NCI-H524 treated with DMSO at 0.1 percent for 48 hours (cell line): ENCODE results near the gene CTR9.

Experiments
- DNase-seq: peaks from one replicate; lab custom pipeline; 2025; lab: John Stamatoyannopoulos, UW

The CTR9 gene

GRCh38 chr11:10780040-10780439 is 29.0 kb downstream of the CTR9 start:
- DNase-seq, result no peak

DNA sequence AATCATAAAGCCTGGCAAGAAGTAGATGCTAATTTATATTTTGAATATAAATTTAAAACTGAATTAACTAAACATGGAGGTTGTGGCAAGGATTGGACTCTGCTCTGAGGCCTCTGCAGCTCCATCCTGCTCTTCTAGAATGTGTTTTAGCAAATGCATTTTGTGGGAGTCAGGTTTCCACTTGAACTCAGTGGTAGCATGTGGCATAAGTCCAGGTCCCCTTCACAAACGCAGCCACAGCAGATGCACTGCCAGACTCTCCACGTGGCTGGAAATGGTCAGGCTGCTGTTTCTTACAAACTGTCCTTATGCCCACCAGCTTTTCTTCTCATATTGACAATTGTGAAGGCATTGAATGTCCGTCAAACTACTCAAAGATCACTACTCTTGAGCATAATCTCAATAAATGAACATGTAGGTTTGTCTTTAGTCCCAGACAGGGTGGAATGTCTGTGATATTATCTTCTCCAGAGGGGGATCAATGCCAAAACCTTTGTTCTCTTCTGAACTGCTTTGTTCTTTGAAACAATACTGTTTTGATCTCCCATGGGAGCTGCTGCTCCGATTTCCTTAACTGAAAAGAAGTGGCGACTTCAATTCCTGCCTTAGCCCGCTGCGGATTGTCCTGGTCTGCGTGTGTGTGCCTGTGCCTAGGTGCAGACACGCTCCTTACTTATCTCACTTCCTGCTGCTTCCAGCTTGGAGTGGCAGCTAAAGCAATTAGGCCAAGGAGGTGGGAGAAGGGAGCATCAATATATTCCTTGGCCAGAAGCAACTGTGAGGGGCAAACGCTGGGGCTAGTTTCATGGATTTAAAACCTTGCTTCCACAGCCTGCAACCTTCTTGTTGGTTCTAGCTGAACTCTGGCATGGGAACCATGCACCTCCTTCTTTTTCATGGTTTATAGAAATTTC is 33.4 kb downstream of the CTR9 start:
- peak; percentile 66 for DNase-seq

DNA sequence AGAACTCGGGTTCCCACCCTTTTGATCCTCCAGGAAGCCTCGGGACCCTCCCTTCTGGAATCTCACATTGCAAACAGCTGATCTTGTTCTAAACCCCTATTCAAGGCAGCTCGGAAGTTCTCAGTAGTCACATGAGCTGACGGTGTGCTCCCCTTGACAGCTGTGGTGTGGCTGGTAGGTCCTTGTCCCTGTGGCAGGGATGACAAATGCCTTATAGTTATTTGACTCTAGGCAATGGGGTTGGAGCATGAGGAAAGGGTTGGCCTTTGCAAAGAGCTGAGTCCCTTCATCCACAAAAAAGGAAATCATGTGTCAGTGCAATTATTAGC is 34.1 kb downstream of the CTR9 start:
- DNase-seq, result peak; percentile 36

- DNase-seq, result no peak
These were observed 35.4 kb downstream of the CTR9 start for GRCh38 chr11:10786451-10786850.

DNA sequence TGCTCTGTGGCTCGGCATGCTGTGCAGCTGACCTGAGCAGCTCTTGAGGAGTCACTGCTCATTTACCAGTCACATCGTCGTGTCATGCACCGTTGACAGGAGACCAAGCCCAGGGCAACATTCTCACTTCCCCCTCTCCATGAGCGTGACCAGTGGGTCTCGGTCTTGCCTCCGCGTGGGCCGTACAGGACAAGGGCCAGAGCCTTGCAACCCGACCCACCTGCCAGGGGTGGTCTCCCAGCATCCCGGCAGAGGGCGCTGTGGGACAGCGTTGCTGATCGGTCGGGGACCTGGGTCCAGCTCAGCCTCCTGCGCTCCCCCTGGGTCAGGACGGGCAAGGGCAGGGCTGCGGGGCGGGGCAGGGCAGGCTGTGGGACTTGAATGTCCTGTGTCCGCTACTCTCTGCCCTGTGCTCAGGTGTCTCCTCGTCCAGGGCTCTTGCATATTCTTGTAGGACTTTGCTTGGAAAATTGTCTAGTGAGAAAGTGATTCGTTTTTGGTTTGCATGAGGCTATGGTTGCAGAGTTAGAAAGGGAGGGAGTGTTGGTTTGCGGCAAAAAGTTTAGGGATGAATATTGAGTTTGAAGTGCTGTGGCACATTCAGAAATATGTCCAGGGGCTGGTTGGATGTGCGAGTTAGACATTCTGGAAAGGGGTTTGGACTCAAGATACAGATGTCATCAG is 41.5 kb downstream of the CTR9 start:
- no peak for DNase-seq

GRCh38 chr11:10793470-10794255 is 42.6 kb downstream of the CTR9 start:
- no peak for DNase-seq

DNA sequence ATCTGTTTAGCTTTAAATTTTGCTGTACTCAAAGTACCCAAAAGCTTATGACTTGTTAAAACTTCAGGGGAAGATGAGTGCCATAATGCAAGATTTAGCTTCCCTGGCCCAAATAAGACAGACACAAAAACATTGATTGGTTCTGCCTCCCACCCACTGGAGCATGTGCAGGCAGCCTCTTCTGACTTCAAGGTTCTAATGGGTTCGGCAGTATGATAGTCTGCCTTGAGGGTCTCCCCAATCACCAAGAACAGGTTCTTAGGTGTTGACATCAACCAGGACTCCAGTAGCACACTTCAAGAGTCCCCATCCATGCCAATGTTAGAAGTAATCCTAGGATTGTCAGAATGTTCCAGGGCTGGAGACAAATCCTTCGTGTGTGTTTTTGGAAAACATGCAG is 45.1 kb downstream of the CTR9 start:
- no peak for DNase-seq

- no peak for DNase-seq
These were observed 46.0 kb downstream of the CTR9 start for GRCh38 chr11:10797001-10797400.

GRCh38 chr11:10797531-10797930 is 46.5 kb downstream of the CTR9 start:
- DNase-seq, result no peak

- DNase-seq, result no peak
These were observed 47.4 kb downstream of the CTR9 start for GRCh38 chr11:10798330-10798928.

DNA sequence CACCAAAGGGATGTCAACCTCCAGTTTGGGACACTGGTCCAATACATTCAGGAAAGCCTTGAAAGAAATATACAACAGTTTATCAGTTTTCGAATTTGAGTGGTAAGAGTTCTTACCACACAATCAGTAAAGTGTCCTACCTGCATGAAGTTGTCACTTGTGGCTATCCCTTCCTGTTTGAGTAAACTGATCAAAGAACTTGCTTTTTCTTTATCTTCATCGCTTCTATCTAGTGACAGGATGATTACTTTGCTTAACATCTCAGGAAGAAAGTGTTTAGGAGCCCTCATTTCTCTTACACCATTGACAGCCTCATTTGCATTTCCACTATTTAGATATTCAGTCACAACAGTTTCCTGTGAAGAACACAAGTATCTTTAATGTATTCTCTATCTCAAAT is 49.2 kb downstream of the CTR9 start:
- no peak for DNase-seq

DNA sequence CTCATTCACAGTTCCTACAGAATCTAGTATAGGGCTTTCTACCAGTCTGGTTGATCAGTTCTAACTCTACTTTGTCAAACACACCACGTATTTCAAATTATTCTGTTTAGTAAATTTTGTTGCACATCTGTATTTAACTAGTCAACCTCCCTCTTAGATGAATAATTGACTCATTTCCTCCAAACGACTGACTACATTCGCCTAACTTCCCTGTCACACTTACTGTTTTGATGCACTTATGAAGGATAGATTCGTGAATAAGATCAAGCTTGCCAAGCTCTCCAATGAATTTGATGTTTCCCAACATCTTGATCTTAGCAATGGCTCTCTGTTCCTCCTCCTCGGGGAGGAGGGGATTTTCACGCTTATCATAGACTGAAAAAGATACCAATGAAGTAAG is 52.6 kb downstream of the CTR9 start:
- DNase-seq, result no peak

- no peak for DNase-seq
These were observed 54.7 kb downstream of the CTR9 start for GRCh38 chr11:10805741-10806140.

DNA sequence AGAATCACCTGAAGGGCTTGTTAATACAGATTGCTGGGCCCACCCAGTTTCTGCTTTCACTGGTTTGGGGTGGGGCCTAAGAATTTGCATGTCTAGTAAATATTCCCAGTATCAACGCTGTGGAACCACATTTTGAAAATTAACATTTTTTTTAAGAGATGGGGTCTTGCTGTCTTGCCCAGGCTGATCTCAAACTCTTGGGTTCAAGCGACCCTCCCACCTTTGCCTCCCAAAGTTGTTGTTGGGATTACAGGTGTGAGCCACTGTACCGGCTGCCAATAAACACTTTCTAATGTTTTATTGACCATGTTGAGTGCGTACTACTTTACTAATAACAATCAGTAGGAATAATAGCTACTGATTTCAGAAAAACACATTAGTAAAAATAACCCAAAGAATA is 55.2 kb downstream of the CTR9 start:
- DNase-seq, result no peak

GRCh38 chr11:10807493-10808234 is 56.6 kb downstream of the CTR9 start:
- DNase-seq, result no peak

- no peak for DNase-seq
These were observed 57.1 kb downstream of the CTR9 start for GRCh38 chr11:10808235-10808552.

GRCh38 chr11:10808553-10809372 is 57.7 kb downstream of the CTR9 start, which contains the start of gene EIF4G2:
Gene EIF4G2, minus strand, starts transcription at chr11:10808926.
- DNase-seq, result peak; percentile 90

DNA sequence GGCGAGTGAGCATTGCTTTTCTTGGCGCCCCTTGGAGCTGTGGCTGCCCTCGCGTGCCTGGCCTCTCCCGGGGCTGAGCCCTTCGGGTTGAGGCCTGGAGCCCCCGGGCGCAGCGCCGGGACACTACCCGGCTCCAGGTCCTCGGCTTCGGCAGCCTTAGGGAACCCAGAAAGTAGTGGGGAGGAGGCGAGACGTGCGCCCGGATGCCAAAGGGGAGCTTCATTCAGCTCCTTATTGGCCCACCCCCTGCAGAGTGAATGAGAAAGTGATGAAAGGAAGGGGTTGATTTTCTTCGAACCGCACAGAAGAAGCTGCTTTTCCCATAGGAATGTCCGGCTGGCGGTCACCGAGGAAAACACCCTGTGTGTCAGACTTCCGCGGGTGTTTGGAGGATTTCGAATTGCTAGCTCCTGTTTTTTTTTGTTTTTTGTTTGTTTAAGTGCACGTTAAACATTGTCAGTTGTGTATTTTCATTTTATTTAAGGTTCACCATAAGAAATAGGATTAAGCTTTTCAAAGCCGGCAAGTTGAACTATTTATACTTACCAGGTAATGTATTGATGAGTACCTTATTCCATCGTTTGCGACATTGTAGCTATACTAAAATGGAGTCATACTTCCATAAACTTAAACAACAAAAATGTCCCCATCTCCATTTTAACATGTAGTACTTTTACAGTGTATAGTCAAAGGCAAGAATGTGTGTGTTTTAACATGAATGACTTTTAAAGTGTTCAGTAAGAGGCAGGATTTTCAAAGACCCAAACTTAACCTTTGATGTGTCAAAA is 58.5 kb downstream of the CTR9 start:
- no peak for DNase-seq

- no peak for DNase-seq
These were observed 62.9 kb downstream of the CTR9 start for GRCh38 chr11:10813945-10814344.

GRCh38 chr11:10818594-10818993 is 67.5 kb downstream of the CTR9 start:
- DNase-seq, result peak; percentile 65
